GM12891 (cell line): ENCODE data around the gene FXR2.
"Not testable (repeated sequence)": the region's sequence is repeated elsewhere in the genome, so short reads cannot be mapped to it uniquely, and the experiment has no call there.

ENCODE experiments used
- DNase-seq: peaks from one replicate; pipeline ENCODE4 v3.0.0; 2011; ENCODE audit warnings: low spot score; ENCODE audit not compliant: insufficient read length
- FAIRE-seq: peaks from 2 replicates; lab custom pipeline; 2011; peaks lifted over from hg19 to GRCh38; lab: Jason Lieb, UNC
- PAX5 ChIP-seq: IDR thresholded peaks from 2 replicates; pipeline ENCODE4 v1.6.1; 2011; ENCODE audit warnings: low read length, moderate library complexity, mild to moderate bottlenecking; ENCODE audit not compliant: insufficient read depth, severe bottlenecking
- POLR2A ChIP-seq: IDR thresholded peaks from 2 replicates; pipeline ENCODE4 v1.6.1; 2011; ENCODE audit warnings: low read depth, low read length, control low read depth
- POLR2AphosphoS5 ChIP-seq: IDR thresholded peaks from 2 replicates; pipeline ENCODE4 v1.6.1; 2011; ENCODE audit warnings: low read depth, low read length, control low read depth
- POU2F2 ChIP-seq: IDR thresholded peaks from 2 replicates; pipeline ENCODE4 v1.6.1; 2011; ENCODE audit warnings: low read depth, mild to moderate bottlenecking, control low read depth, low read length, moderate library complexity
- SPI1 ChIP-seq: IDR thresholded peaks from 2 replicates; pipeline ENCODE4 v1.6.1; 2011; ENCODE audit warnings: low read depth, low read length, control low read depth
- TAF1 ChIP-seq: IDR thresholded peaks from 2 replicates; pipeline ENCODE4 v1.6.1; 2011; ENCODE audit warnings: low read depth, low read length, control low read depth

FXR2 gene

GRCh38 chr17:7647018-7647417, 32.3 kb upstream of the FXR2 start:
- no peak for DNase-seq
- TF ChIP-seq POU2F2: no peak
- no peak for FAIRE-seq

GRCh38 chr17:7646457-7646856, 31.8 kb upstream of the FXR2 start:
- FAIRE-seq (no peak), DNase-seq (no peak)
- TF ChIP-seq PAX5 (no peak), POLR2AphosphoS5 (no peak), POU2F2 (no peak), POLR2A (no peak), SPI1 (no peak), TAF1 (no peak)

- TF ChIP-seq SPI1 (peak; percentile 65), POLR2AphosphoS5 (no peak)
- FAIRE-seq (no peak), DNase-seq (no peak)
Observed at GRCh38 chr17:7644775-7645174, 30.1 kb upstream of the FXR2 start.

- DNase-seq, FAIRE-seq: not testable (repeated sequence)
Observed at GRCh38 chr17:7641635-7642034, 26.9 kb upstream of the FXR2 start.

- DNase-seq (no peak), FAIRE-seq (no peak)
- TF ChIP-seq SPI1: no peak
- TF ChIP-seq TAF1: no peak
- TF ChIP-seq POLR2A: no peak
- TF ChIP-seq PAX5: no peak
- TF ChIP-seq POU2F2: no peak
- TF ChIP-seq POLR2AphosphoS5: no peak
Observed at GRCh38 chr17:7640783-7641182, 26.1 kb upstream of the FXR2 start.

- TF ChIP-seq POLR2A: no peak
- no peak for TF ChIP-seq POU2F2
- no peak for TF ChIP-seq PAX5
- no peak for TF ChIP-seq SPI1
- no peak for TF ChIP-seq POLR2AphosphoS5
- no peak for TF ChIP-seq TAF1
- no peak for FAIRE-seq
- DNase-seq: no peak
Observed at GRCh38 chr17:7636163-7636562, 21.5 kb upstream of the FXR2 start.

GRCh38 chr17:7634384-7634783, 19.7 kb upstream of the FXR2 start:
- DNase-seq (no peak), FAIRE-seq (no peak)
- no peak for TF ChIP-seq TAF1
- no peak for TF ChIP-seq POU2F2
- no peak for TF ChIP-seq POLR2AphosphoS5
- TF ChIP-seq PAX5: no peak
- no peak for TF ChIP-seq POLR2A
- no peak for TF ChIP-seq SPI1

GRCh38 chr17:7633093-7633492, 18.4 kb upstream of the FXR2 start:
- DNase-seq: no peak
- no peak for FAIRE-seq
- TF ChIP-seq POLR2A (no peak), SPI1 (no peak), POU2F2 (no peak), TAF1 (no peak), PAX5 (no peak), POLR2AphosphoS5 (no peak)

- FAIRE-seq (peak; percentile 83), DNase-seq (no peak)
- TF ChIP-seq POLR2A (no peak), PAX5 (no peak), POU2F2 (no peak)
Observed at GRCh38 chr17:7632492-7632894, 17.8 kb upstream of the FXR2 start.

- no peak for DNase-seq
- no peak for TF ChIP-seq TAF1
- TF ChIP-seq POLR2A: no peak
- no peak for TF ChIP-seq SPI1
- TF ChIP-seq PAX5: no peak
- no peak for TF ChIP-seq POU2F2
- TF ChIP-seq POLR2AphosphoS5: no peak
- no peak for FAIRE-seq
Observed at GRCh38 chr17:7631398-7632380, 17.0 kb upstream of the FXR2 start.
